Measurements from ENCODE around the gene TERT. TPM values are rescaled to one million over a fixed set of nuclear protein-coding genes. Genes with fewer than 3 reads are reported as not detected.
A peak's percentile ranks its signal among the peaks of the same experiment; 100 is the strongest.

The TERT gene
- total RNA-seq, 1 experiment from 2014 or later = 6.1 TPM

DNA sequence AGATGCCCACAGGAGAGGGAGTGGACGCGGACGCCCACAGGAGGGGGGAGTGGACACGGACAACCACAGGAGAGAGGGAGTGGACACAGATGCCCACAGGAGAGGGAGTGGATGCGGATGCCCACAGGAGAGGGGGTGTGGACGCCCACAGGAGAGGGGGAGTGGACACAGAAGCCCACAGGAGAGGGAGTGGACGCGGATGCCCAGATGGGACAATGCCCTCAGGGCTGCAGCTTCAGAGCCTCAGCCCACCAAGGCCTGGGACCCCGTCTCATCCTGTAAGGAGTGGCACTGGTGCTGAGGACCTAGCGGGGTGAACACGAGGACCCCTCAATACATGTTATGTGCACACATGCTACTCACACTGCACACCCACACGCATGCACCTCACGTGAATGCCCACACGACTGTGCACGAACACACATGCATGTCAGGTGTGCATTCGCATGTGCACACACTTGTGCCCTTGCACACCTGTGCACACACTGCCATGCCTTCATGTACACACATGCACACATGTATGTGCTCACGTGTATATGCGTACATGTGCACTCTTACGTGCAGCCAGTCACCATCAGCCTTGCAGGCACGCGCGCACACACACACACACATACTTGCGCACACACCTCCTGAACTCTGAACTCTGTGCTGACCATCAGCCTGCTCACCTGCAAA lies 34.9 kb downstream of the TERT start:
- no peaks in the 10 kb centered on the region for H3K27me3 ChIP-seq (replicated peaks; ENCODE audit: control insufficient read depth, insufficient read depth, low read length)
- Mint-ChIP-seq H3K36me3 (ENCODE audit: insufficient read depth, unreplicated experiment) (peaks cover 18% of the 10 kb centered on the region), H3K27me3 (ENCODE audit: insufficient read depth, unreplicated experiment) (no peaks in the 10 kb centered on the region), H3K27ac (ENCODE audit: unreplicated experiment) (no peak overlapping the region), H3K4me3 (ENCODE audit: unreplicated experiment) (no peak overlapping the region), H3K9me3 (ENCODE audit: unreplicated experiment) (no peaks in the 10 kb centered on the region), H3K4me1 (ENCODE audit: low read depth, unreplicated experiment) (no peaks in the 10 kb centered on the region)
- no peak overlapping the region for H3K4me3 ChIP-seq (ENCODE audit: low read depth, low read length)
- BruUV-seq (replicated peaks) = no TSS peak
- ChIA-PET CTCF (no interaction called here), POLR2A (no interaction called here)
- no peaks in the 10 kb centered on the region for H3K36me3 ChIP-seq (ENCODE audit: control insufficient read depth, insufficient read depth, low read length)
- TF ChIP-seq, protein P1, sequence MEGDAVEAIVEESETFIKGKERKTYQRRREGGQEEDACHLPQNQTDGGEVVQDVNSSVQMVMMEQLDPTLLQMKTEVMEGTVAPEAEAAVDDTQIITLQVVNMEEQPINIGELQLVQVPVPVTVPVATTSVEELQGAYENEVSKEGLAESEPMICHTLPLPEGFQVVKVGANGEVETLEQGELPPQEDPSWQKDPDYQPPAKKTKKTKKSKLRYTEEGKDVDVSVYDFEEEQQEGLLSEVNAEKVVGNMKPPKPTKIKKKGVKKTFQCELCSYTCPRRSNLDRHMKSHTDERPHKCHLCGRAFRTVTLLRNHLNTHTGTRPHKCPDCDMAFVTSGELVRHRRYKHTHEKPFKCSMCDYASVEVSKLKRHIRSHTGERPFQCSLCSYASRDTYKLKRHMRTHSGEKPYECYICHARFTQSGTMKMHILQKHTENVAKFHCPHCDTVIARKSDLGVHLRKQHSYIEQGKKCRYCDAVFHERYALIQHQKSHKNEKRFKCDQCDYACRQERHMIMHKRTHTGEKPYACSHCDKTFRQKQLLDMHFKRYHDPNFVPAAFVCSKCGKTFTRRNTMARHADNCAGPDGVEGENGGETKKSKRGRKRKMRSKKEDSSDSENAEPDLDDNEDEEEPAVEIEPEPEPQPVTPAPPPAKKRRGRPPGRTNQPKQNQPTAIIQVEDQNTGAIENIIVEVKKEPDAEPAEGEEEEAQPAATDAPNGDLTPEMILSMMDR (IDR thresholded peaks at IDR 0.05; ENCODE audit: insufficient read depth in 1 of 2, low read depth in 1 of 2, low read length in 1 of 2, severe bottlenecking in 1 of 2, unreplicated experiment in 1 of 2) = no peak
- no peaks in the 10 kb centered on the region for H3K4me1 ChIP-seq
- intact Hi-C loops (cut with micrococcal nuclease; ENCODE audit: unreplicated experiment) = no loop called here
- DNase-seq = peak in 1 of 2 experiments; percentile 29
- H3K9me3 ChIP-seq = no peaks in the 10 kb centered on the region

DNA sequence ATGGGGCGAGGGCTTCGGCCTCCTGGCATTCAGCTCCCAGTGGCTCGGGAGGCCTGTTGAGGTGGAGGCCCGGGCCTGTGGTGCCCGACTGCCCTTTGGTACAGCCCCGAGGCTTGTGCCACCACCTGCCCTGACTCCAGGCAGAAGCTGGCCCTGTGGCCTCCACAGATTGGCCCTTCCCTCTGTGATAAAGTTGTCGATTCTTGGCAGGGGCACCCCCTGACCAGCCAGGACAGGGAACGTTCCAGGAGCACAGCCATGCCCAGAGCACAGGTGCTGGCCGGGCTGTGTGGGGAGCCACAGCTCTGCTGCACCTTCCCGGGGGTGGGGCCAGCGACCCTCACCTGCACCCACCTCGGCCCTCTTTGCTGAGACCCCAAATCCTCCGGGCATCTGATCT lies 37.0 kb downstream of the TERT start:
- TF ChIP-seq, protein P1 (IDR thresholded peaks at IDR 0.05; ENCODE audit: insufficient read depth in 1 of 2, low read depth in 1 of 2, low read length in 1 of 2, severe bottlenecking in 1 of 2, unreplicated experiment in 1 of 2) = no peak
- intact Hi-C loops (cut with micrococcal nuclease; ENCODE audit: unreplicated experiment) = no loop called here
- no peaks in the 10 kb centered on the region for H3K9me3 Mint-ChIP-seq (ENCODE audit: unreplicated experiment)
- H3K9me3 ChIP-seq = no peaks in the 10 kb centered on the region
- no peaks in the 10 kb centered on the region for H3K4me1 Mint-ChIP-seq (ENCODE audit: low read depth, unreplicated experiment)
- CTCF ChIA-PET = no interaction called here
- no peaks in the 10 kb centered on the region for H3K27me3 ChIP-seq (replicated peaks; ENCODE audit: control insufficient read depth, insufficient read depth, low read length)
- no peak overlapping the region for H3K27ac Mint-ChIP-seq (ENCODE audit: unreplicated experiment)
- H3K4me1 ChIP-seq = no peaks in the 10 kb centered on the region
- H3K4me3 Mint-ChIP-seq (ENCODE audit: unreplicated experiment) = no peak overlapping the region
- H3K27me3 Mint-ChIP-seq (ENCODE audit: insufficient read depth, unreplicated experiment) = no peaks in the 10 kb centered on the region
- peaks cover 18% of the 10 kb centered on the region for H3K36me3 Mint-ChIP-seq (ENCODE audit: insufficient read depth, unreplicated experiment)
- H3K36me3 ChIP-seq (ENCODE audit: control insufficient read depth, insufficient read depth, low read length) = no peaks in the 10 kb centered on the region
- POLR2A ChIA-PET = no interaction called here
- no peak overlapping the region for H3K4me3 ChIP-seq (ENCODE audit: low read depth, low read length)
- DNase-seq = no peak
- no TSS peak for BruUV-seq (replicated peaks)

DNA sequence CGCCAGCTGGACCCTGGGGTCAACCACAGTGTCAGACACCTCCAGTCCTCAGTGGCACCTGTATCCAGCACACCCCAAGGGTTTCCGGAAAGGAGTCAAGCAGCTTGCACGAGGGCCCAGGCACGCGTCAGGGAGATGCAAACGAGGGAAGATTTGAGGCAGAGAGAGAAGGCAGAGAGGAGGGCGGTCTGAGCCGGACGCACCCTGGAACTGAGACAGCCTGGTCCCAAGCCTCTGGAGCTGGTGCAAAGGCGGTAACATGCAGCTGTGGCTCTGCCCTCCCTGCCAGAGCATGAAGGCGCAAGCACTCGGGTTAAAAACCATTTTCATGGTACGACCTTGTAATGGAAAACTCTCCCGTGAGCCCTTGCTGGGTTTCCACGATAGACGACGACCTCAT lies 37.5 kb downstream of the TERT start:
- POLR2A ChIA-PET = no interaction called here
- Mint-ChIP-seq H3K27me3 (ENCODE audit: insufficient read depth, unreplicated experiment) (no peaks in the 10 kb centered on the region), H3K4me1 (ENCODE audit: low read depth, unreplicated experiment) (peaks cover under 1% of the 10 kb centered on the region), H3K4me3 (ENCODE audit: unreplicated experiment) (no peak overlapping the region), H3K9me3 (ENCODE audit: unreplicated experiment) (no peaks in the 10 kb centered on the region), H3K36me3 (ENCODE audit: insufficient read depth, unreplicated experiment) (peaks cover 18% of the 10 kb centered on the region), H3K27ac (ENCODE audit: unreplicated experiment) (no peak overlapping the region)
- no TSS peak for BruUV-seq (replicated peaks)
- no peaks in the 10 kb centered on the region for H3K4me1 ChIP-seq
- no peaks in the 10 kb centered on the region for H3K9me3 ChIP-seq
- CTCF ChIA-PET = no interaction called here
- no peaks in the 10 kb centered on the region for H3K27me3 ChIP-seq (replicated peaks; ENCODE audit: control insufficient read depth, insufficient read depth, low read length)
- no peaks in the 10 kb centered on the region for H3K36me3 ChIP-seq (ENCODE audit: control insufficient read depth, insufficient read depth, low read length)
- no peak for DNase-seq
- TF ChIP-seq, protein P1 (IDR thresholded peaks at IDR 0.05; ENCODE audit: insufficient read depth in 1 of 2, low read depth in 1 of 2, low read length in 1 of 2, severe bottlenecking in 1 of 2, unreplicated experiment in 1 of 2) = no peak
- no peak overlapping the region for H3K4me3 ChIP-seq (ENCODE audit: low read depth, low read length)
- intact Hi-C loops (cut with micrococcal nuclease; ENCODE audit: unreplicated experiment) = no loop called here

Measured in Caco-2 (cell line).